ENCODE measurements around the gene ATP2B1. TPM values are rescaled to one million over a fixed set of nuclear protein-coding genes. Genes with fewer than 3 reads are reported as not detected.

ATP2B1 gene
- total RNA-seq, 1 experiment from 2014 or later, result 221 TPM

DNA sequence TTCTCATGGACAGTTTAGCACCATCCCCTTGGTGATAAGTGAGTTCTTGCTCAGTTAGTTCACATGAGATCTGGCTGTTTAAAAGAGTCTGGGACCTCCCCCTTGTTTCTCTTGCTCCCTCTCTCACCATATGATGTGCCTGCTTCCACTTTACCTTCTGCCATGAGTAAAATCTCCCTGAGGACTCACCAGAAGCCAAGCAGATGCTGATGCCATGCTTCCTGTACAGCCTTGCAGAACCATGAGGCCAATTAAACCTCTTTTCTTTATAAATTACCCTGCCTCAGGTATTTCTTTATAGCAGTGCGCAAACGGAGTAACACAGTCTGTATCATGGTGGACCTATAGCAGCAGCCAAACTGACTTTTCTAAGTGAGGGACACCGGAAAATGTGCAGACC, 58.8 kb downstream of the ATP2B1 start:
- TF ChIP-seq CTCF (IDR thresholded peaks at IDR 0.05; ENCODE audit: unreplicated experiment), result no peak
- ChIA-PET CTCF (no interaction called here), POLR2A (interaction anchor here (0.7 to 2.0 kb wide), 3 partner anchors 11 to 59 kb away, joined by 3 to 4 read pairs (median 3); partner anchors contain the start of gene ATP2B1)
- no peak for DNase-seq (ENCODE audit: unreplicated experiment)
- Mint-ChIP-seq H3K27ac (ENCODE audit: low read depth, unreplicated experiment) (no peak overlapping the region), H3K36me3 (ENCODE audit: insufficient read depth, unreplicated experiment) (peaks cover 25% of the 10 kb centered on the region), H3K4me1 (ENCODE audit: insufficient read depth, unreplicated experiment) (peaks cover 22% of the 10 kb centered on the region), H3K27me3 (ENCODE audit: insufficient read depth, unreplicated experiment) (no peaks in the 10 kb centered on the region), H3K9me3 (ENCODE audit: unreplicated experiment) (no peaks in the 10 kb centered on the region), H3K4me3 (ENCODE audit: unreplicated experiment) (no peak overlapping the region)
- BruUV-seq (replicated peaks), result no TSS peak
- intact Hi-C loops (cut with micrococcal nuclease), result no loop called here

DNA sequence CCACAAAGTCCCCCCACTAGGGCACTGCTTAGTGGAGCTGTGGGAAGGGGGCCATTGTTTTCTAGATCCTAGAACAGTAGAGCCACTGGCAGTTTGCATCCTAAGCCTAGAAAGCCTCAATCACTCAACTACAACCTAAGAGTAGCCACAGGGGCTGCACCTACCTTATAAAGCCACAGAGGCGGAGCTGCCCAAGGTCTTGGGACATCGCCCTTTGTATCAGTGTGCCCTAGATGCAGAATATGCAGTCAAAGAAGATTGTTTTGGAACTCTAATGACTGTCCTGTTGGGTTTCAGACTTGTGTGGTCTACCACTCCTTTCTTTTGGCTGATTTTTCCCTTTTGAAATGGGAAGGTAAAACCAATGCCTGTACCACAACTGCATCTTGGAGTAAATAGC, 59.5 kb downstream of the ATP2B1 start:
- Mint-ChIP-seq H3K4me1 (ENCODE audit: insufficient read depth, unreplicated experiment) (peaks cover 22% of the 10 kb centered on the region), H3K4me3 (ENCODE audit: unreplicated experiment) (no peak overlapping the region), H3K27ac (ENCODE audit: low read depth, unreplicated experiment) (no peak overlapping the region), H3K9me3 (ENCODE audit: unreplicated experiment) (no peaks in the 10 kb centered on the region), H3K36me3 (ENCODE audit: insufficient read depth, unreplicated experiment) (peaks cover 25% of the 10 kb centered on the region), H3K27me3 (ENCODE audit: insufficient read depth, unreplicated experiment) (no peaks in the 10 kb centered on the region)
- no peak for DNase-seq (ENCODE audit: unreplicated experiment)
- POLR2A ChIA-PET, result interaction anchor here (1.3 kb wide), 1 partner anchor 59 kb away, joined by 3 read pairs; the partner anchor contains the start of gene ATP2B1
- CTCF ChIA-PET, result no interaction called here
- intact Hi-C loops (cut with micrococcal nuclease), result no loop called here
- no peak for TF ChIP-seq CTCF (IDR thresholded peaks at IDR 0.05; ENCODE audit: unreplicated experiment)
- no TSS peak for BruUV-seq (replicated peaks)

- no peaks in the 10 kb centered on the region for H3K27me3 Mint-ChIP-seq (ENCODE audit: insufficient read depth, unreplicated experiment)
- peaks cover 22% of the 10 kb centered on the region for H3K4me1 Mint-ChIP-seq (ENCODE audit: insufficient read depth, unreplicated experiment)
- no TSS peak for BruUV-seq (replicated peaks)
- DNase-seq (ENCODE audit: unreplicated experiment), result no peak
- no peak for TF ChIP-seq CTCF (IDR thresholded peaks at IDR 0.05; ENCODE audit: unreplicated experiment)
- H3K36me3 Mint-ChIP-seq (ENCODE audit: insufficient read depth, unreplicated experiment), result peaks cover 25% of the 10 kb centered on the region
- H3K27ac Mint-ChIP-seq (ENCODE audit: low read depth, unreplicated experiment), result no peak overlapping the region
- intact Hi-C loops (cut with micrococcal nuclease), result no loop called here
- ChIA-PET CTCF (no interaction called here), POLR2A (interaction anchor here (0.9 to 1.0 kb wide), 2 partner anchors 10 to 11 kb away, joined by 3 to 5 read pairs; no protein-coding TSS in a partner anchor)
- no peaks in the 10 kb centered on the region for H3K9me3 Mint-ChIP-seq (ENCODE audit: unreplicated experiment)
- H3K4me3 Mint-ChIP-seq (ENCODE audit: unreplicated experiment), result no peak overlapping the region
Measured at GRCh38 chr12:89648211-89648930, 60.3 kb downstream of the ATP2B1 start.

DNA sequence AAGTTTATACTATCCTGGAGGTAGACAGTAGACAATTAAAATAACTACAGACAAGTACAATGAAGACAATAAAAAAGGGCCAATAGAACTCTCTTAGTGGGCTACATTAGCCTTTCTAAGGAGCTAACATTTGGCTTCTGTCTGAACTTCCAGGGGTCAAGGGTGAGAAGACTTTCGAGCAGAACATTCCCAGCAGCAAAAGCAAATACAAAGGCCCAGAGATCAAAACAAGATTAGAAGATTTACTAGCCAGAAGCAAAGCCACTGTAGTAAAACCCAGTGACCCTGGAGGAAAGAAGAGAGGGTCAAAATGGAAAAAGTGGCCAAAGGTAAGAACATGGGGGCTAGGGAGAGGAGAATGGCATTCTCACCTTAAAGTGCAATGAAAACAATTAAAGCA, 63.2 kb downstream of the ATP2B1 start:
- intact Hi-C loops (cut with micrococcal nuclease), result no loop called here
- TF ChIP-seq CTCF (IDR thresholded peaks at IDR 0.05; ENCODE audit: unreplicated experiment), result no peak
- Mint-ChIP-seq H3K9me3 (ENCODE audit: unreplicated experiment) (no peaks in the 10 kb centered on the region), H3K4me3 (ENCODE audit: unreplicated experiment) (no peak overlapping the region), H3K27me3 (ENCODE audit: insufficient read depth, unreplicated experiment) (no peaks in the 10 kb centered on the region), H3K36me3 (ENCODE audit: insufficient read depth, unreplicated experiment) (peaks cover 21% of the 10 kb centered on the region), H3K4me1 (ENCODE audit: insufficient read depth, unreplicated experiment) (peaks cover 22% of the 10 kb centered on the region), H3K27ac (ENCODE audit: low read depth, unreplicated experiment) (no peak overlapping the region)
- ChIA-PET POLR2A (interaction anchor here (0.6 kb wide), 1 partner anchor 19 kb away, joined by 3 read pairs; no protein-coding TSS in a partner anchor), CTCF (no interaction called here)
- DNase-seq (ENCODE audit: unreplicated experiment), result no peak
- BruUV-seq (replicated peaks), result no TSS peak
